GM12875 (cell line): ENCODE data around the gene TIMP4.

Experiments used
- H3K4me3 ChIP-seq: one replicate; pipeline ENCODE4 v1.5.1; 2011; ENCODE audit warnings: low read depth, low read length, control low read depth
- CTCF ChIP-seq: IDR thresholded peaks from 2 replicates; pipeline ENCODE4 v1.5.1; 2011; ENCODE audit warnings: low read depth, mild to moderate bottlenecking, control low read depth, inconsistent platforms, low read length, moderate library complexity, borderline replicate concordance; ENCODE audit not compliant: insufficient read depth

The TIMP4 gene

GRCh38 chr3:12149029-12149428 lies 9.7 kb downstream of the TIMP4 start:
- TF ChIP-seq CTCF = no peak
- H3K4me3 ChIP-seq = no peak overlapping the region

GRCh38 chr3:12148183-12148940 lies 10.3 kb downstream of the TIMP4 start:
- H3K4me3 ChIP-seq = no peak overlapping the region
- no peak for TF ChIP-seq CTCF

GRCh38 chr3:12147049-12147780 lies 11.5 kb downstream of the TIMP4 start:
- no peak overlapping the region for H3K4me3 ChIP-seq
- TF ChIP-seq CTCF = no peak

GRCh38 chr3:12143949-12144504 lies 14.7 kb downstream of the TIMP4 start:
- no peak overlapping the region for H3K4me3 ChIP-seq
- TF ChIP-seq CTCF = no peak

GRCh38 chr3:12142476-12142875 lies 16.2 kb downstream of the TIMP4 start:
- TF ChIP-seq CTCF = no peak
- H3K4me3 ChIP-seq = no peak overlapping the region

DNA sequence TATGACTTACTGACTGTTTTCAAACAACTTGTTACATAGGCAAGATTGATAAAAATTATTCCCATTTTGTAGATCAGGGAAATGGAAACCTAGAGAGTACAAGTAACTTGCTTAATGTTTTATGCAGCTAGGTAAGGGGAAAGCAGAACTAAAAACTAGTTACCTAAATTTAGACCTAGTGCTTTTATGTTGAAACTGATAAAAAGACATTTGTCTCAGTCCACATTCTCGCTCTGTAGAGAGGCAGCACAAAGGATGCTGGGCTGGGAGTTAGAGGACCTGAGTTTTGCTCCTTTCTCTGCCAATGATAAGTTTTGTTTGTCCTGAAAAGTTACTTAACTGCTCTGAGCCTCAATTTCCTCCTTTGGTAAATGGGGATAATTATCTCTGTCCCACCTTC lies 17.4 kb downstream of the TIMP4 start:
- TF ChIP-seq CTCF = no peak
- H3K4me3 ChIP-seq = no peak overlapping the region

- TF ChIP-seq CTCF = peak; percentile 35; the same call in 1 of the 2 replicates
- H3K4me3 ChIP-seq = no peak overlapping the region
Observed at GRCh38 chr3:12139111-12139511, 19.6 kb downstream of the TIMP4 start.
